Stomach (tissue), 9 donors: ENCODE measurements around the gene EPS8L2. TPM values are rescaled to one million over a fixed set of nuclear protein-coding genes. Genes with fewer than 3 reads are reported as not detected.

ENCODE experiments used
- DNase-seq, 2 donors: peaks; one replicate each; pipeline versions ENCODE4 v3.0.0 to v3.0.0-alpha.2; 2013 to 2019
- H3K27ac ChIP-seq, 5 donors: fragments of 200-600 bp in 4 of 5; sonication (generic) in 4 of 5; one replicate each; pipeline ENCODE4 v1.5.1; 2013 to 2019; ENCODE audit warnings: mild to moderate bottlenecking in 1 of 5, moderate library complexity in 1 of 5
- H3K27me3 ChIP-seq, 3 donors: fragments of 200-600 bp; sonication (generic); one replicate each; pipeline ENCODE4 v1.5.1; 2017 to 2019; ENCODE audit warnings: mixed run types in 1 of 3
- H3K36me3 ChIP-seq, 4 donors: fragments of 200-600 bp; sonication (generic); 1 replicate in 3 of 4; 2 replicates in 1 of 4; pipeline ENCODE4 v1.5.1; 2016 to 2019
- H3K4me1 ChIP-seq, 4 donors: fragments of 200-600 bp; sonication (generic); one replicate each; pipeline ENCODE4 v1.5.1; 2016 to 2019
- H3K4me3 ChIP-seq, 4 donors: fragments of 200-600 bp; sonication (generic) in 3 of 4; one replicate each; pipeline ENCODE4 v1.5.1; 2016 to 2019; ENCODE audit warnings: mild to moderate bottlenecking in 1 of 4
- H3K9me3 ChIP-seq, 4 donors: fragments of 200-600 bp; sonication (generic); one replicate each; pipeline ENCODE4 v1.5.1; 2016 to 2019
- EP300 ChIP-seq: sonication (generic); formaldehyde crosslinking; IDR thresholded peaks from one replicate; pipeline ENCODE4 v1.6.1; 2017; ENCODE audit warnings: antibody characterized with exemption
- POLR2A ChIP-seq, 4 donors: fragments of 450-650 bp; IDR thresholded peaks; one replicate each; pipeline ENCODE4 v1.6.1; 2016; ENCODE audit warnings: antibody characterized with exemption in 4 of 4, control low read depth in 2 of 4, mild to moderate bottlenecking in 1 of 4, moderate library complexity in 1 of 4
- POLR2AphosphoS5 ChIP-seq, 3 donors: sonication (generic); formaldehyde crosslinking; IDR thresholded peaks; one replicate each; pipeline ENCODE4 v1.6.1; 2016; ENCODE audit warnings: antibody characterized with exemption in 3 of 3
- WGBS, 5 donors: extraction: QIAGEN DNeasy Blood & Tissue Kit in 3 of 5; methylation state at CpG; one replicate each; pipeline versions ENCODE4 v1.1.5 to v1.1.7; 2013 to 2018; 5-methylcytosine and 5-hydroxymethylcytosine counted together
- intact Hi-C: fragments of 100-400 bp; cut with DNase I; formaldehyde crosslinking; loops from one replicate; pipeline ENCODE4 v1.15.1; 2023; ENCODE audit warnings: low total_unique reads
- polyA plus RNA-seq, 3 donors: library from polyadenylated mRNA; stranded (reverse); fragments of 200-250 nt; gene quantifications; one replicate each; pipeline ENCODE4 v1.2.3, GENCODE V29; 2013
- total RNA-seq, 5 donors: library from RNA; depleted of rRNA; stranded (reverse); fragments of >200 nt; gene quantifications; one replicate each; pipeline versions ENCODE4 v1.1.0 to v1.2.3, GENCODE V29; 2014 to 2016
- TF ChIP-seq, protein P1 (sequence below), 7 experiments: fragments of 450-650 bp in 4 of 7; fragments of 200-600 bp in 3 of 7; sonication (generic) in 3 of 7; IDR thresholded peaks; one replicate each; pipeline ENCODE4 v1.5.1; 2016 to 2019; ENCODE audit warnings: antibody characterized with exemption in 7 of 7, control low read depth in 2 of 7, mild to moderate bottlenecking in 1 of 7
- donor health status: healthy with polysubstance abuse.
- donor health status: Bipolar disorder and iron deficiency.
- donor health status: healthy.

EPS8L2 gene
- total and polyA plus RNA-seq, 8 donors: 45.0 to 617 (median 180) TPM

- WGBS, 5 donors: 39 to 75% (median 55%) methylated on average over 9 of the region's 9 CpGs
Measured at GRCh38 chr11:703506-703905, 2.5 kb upstream of the EPS8L2 start.

DNA sequence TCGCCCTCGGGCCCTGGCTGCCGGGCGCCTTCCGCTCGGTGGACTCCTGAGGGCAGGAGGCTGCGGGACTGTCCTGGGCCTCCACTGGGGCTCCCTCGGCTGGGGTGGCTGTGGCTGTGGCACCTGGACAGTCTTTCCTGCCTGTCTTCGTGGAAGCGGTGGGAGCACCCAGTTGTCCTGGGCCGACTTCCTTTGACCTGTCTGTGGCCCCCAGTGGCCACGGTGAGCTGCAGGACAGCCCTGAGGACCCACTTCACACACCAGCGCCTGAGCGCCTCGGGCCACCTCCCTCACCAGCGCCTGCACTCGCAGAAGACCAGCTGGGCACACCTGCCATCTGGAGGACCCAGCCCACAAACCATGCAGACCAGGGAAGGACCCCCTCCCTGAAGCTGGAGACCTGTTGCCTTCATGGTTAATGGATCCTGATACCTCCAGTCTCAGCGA is 1.8 kb upstream of the EPS8L2 start:
- WGBS, 5 donors: 57 to 86% (median 73%) methylated on average over 18 of the region's 18 CpGs
- H3K4me3 ChIP-seq: peak overlapping the region in 1 of 4 donors; percentile 60
- peaks cover 6 to 43% (median 29%) of the 10 kb centered on the region in 4 donors for H3K36me3 ChIP-seq
- DNase-seq: peak in 1 of 2 donors; percentile 6
- peak overlapping the region; percentile 89 to 95 (median 91) for H3K27ac ChIP-seq
- peaks cover 51 to 81% (median 74%) of the 10 kb centered on the region in 4 donors for H3K4me1 ChIP-seq
- H3K9me3 ChIP-seq: no peaks in the 10 kb centered on the region
- TF ChIP-seq, protein P1, sequence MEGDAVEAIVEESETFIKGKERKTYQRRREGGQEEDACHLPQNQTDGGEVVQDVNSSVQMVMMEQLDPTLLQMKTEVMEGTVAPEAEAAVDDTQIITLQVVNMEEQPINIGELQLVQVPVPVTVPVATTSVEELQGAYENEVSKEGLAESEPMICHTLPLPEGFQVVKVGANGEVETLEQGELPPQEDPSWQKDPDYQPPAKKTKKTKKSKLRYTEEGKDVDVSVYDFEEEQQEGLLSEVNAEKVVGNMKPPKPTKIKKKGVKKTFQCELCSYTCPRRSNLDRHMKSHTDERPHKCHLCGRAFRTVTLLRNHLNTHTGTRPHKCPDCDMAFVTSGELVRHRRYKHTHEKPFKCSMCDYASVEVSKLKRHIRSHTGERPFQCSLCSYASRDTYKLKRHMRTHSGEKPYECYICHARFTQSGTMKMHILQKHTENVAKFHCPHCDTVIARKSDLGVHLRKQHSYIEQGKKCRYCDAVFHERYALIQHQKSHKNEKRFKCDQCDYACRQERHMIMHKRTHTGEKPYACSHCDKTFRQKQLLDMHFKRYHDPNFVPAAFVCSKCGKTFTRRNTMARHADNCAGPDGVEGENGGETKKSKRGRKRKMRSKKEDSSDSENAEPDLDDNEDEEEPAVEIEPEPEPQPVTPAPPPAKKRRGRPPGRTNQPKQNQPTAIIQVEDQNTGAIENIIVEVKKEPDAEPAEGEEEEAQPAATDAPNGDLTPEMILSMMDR (IDR thresholded peaks at IDR 0.05): no peak
- TF ChIP-seq POLR2AphosphoS5 (IDR thresholded peaks at IDR 0.05): no peak
- TF ChIP-seq EP300: no peak
- no peak for TF ChIP-seq POLR2A (IDR thresholded peaks at IDR 0.05)
- intact Hi-C loops: no loop called here
- peaks cover 0 to 39% (median 11%) of the 10 kb centered on the region in 3 donors for H3K27me3 ChIP-seq

More at GRCh38 chr11:703506-703905, 2.5 kb upstream of the EPS8L2 start:
- Histone ChIP-seq H3K36me3 (peaks cover 6 to 48% (median 33%) of the 10 kb centered on the region in 4 donors), H3K27ac (peak overlapping the region; percentile 50 to 95 (median 89)), H3K4me3 (no peak overlapping the region), H3K27me3 (peaks cover 0 to 33% (median 11%) of the 10 kb centered on the region in 3 donors), H3K4me1 (peaks cover 48 to 81% (median 71%) of the 10 kb centered on the region in 4 donors), H3K9me3 (no peaks in the 10 kb centered on the region)
- intact Hi-C loops: no loop called here
- no peak for DNase-seq
- TF ChIP-seq POLR2AphosphoS5 (IDR thresholded peaks at IDR 0.05): no peak
- no peak for TF ChIP-seq EP300
- no peak for TF ChIP-seq POLR2A (IDR thresholded peaks at IDR 0.05)
- TF ChIP-seq, protein P1 (IDR thresholded peaks at IDR 0.05): no peak

GRCh38 chr11:704781-705645 is 1.0 kb upstream of the EPS8L2 start:
- WGBS, 5 donors: 22 to 61% (median 35%) methylated on average over 13 to 27 of the region's 27 CpGs
- no peaks in the 10 kb centered on the region for H3K9me3 ChIP-seq
- peaks cover 59 to 82% (median 80%) of the 10 kb centered on the region in 4 donors for H3K4me1 ChIP-seq
- TF ChIP-seq, protein P1 (IDR thresholded peaks at IDR 0.05): no peak
- peak in 2 of 3 donors; percentile 49 to 80 for TF ChIP-seq POLR2AphosphoS5 (IDR thresholded peaks at IDR 0.05)
- H3K36me3 ChIP-seq: peaks cover 6 to 36% (median 24%) of the 10 kb centered on the region in 4 donors
- intact Hi-C loops: no loop called here
- DNase-seq: peak; percentile 87 to 91
- H3K4me3 ChIP-seq: peak overlapping the region; percentile 56 to 60 (median 60)
- peak overlapping the region; percentile 89 to 95 (median 91) for H3K27ac ChIP-seq
- peaks cover 0 to 45% (median 11%) of the 10 kb centered on the region in 3 donors for H3K27me3 ChIP-seq

- DNase-seq: peak; percentile 52 to 63
- Histone ChIP-seq H3K9me3 (no peaks in the 10 kb centered on the region), H3K27me3 (peaks cover 0 to 51% (median 11%) of the 10 kb centered on the region in 3 donors), H3K4me3 (peak overlapping the region; percentile 56 to 60 (median 60)), H3K36me3 (peaks cover 0 to 25% (median 15%) of the 10 kb centered on the region in 4 donors), H3K27ac (peak overlapping the region; percentile 89 to 95 (median 91)), H3K4me1 (peaks cover 61 to 94% (median 92%) of the 10 kb centered on the region in 4 donors)
- WGBS, 5 donors: 4 to 18% (median 6%) methylated on average over 3 to 22 of the region's 22 CpGs
- TF ChIP-seq POLR2A (IDR thresholded peaks at IDR 0.05) (no peak), EP300 (no peak), POLR2AphosphoS5 (IDR thresholded peaks at IDR 0.05) (no peak)
- TF ChIP-seq, protein P1 (IDR thresholded peaks at IDR 0.05): no peak
- intact Hi-C loops: no loop called here
Measured at GRCh38 chr11:706439-706956, 467 bp downstream of the EPS8L2 start.
